A673 (cell line): ENCODE data around the gene ATP9A. TPM values are rescaled to one million over a fixed set of nuclear protein-coding genes. Genes with fewer than 3 reads are reported as not detected.
A peak's percentile ranks its signal among the peaks of the same experiment; 100 is the strongest.

Experiments used
- BruUV-seq: library from RNA; stranded (reverse); fragments of 400-500 nt; replicated peaks from 2 replicates; lab custom pipeline; 2021; lab: Mats Ljungman, UMichigan
- CTCF ChIA-PET: fragments of 300-600 bp; sonication (Branson Sonifier 250); formaldehyde crosslinking; loops from one replicate; lab custom pipeline; 2022; ENCODE audit warnings: antibody characterized with exemption; lab: Charles Lee
- POLR2A ChIA-PET: fragments of 300-600 bp; sonication (Branson Sonifier 250); formaldehyde crosslinking; loops from one replicate; lab custom pipeline; 2022; ENCODE audit warnings: antibody characterized with exemption; ENCODE audit not compliant: low non-redundant PET; lab: Charles Lee
- DNase-seq: peaks from one replicate; pipeline ENCODE4 v3.0.0-alpha.2; 2015; ENCODE audit warnings: low spot score
- H3K27ac ChIP-seq: fragments of 200-600 bp; sonication (generic); 2 replicates; pipeline ENCODE4 v1.5.1; 2016; ENCODE audit warnings: mixed run types, low read depth, mild to moderate bottlenecking, mixed read lengths, antibody characterized with exemption, low read length; ENCODE audit not compliant: poor library complexity, severe bottlenecking
- H3K27me3 ChIP-seq: fragments of 200-600 bp; sonication (generic); replicated peaks from 2 replicates; pipeline ENCODE4 v1.6.1; 2017; ENCODE audit warnings: mixed run types, low read depth, mild to moderate bottlenecking, mixed read lengths, antibody characterized with exemption, low read length; ENCODE audit not compliant: insufficient read depth, poor library complexity
- H3K36me3 ChIP-seq: fragments of 200-600 bp; sonication (generic); 2 replicates; pipeline ENCODE4 v1.6.1; 2016; ENCODE audit warnings: mixed run types, mild to moderate bottlenecking, mixed read lengths, antibody characterized with exemption, low read length; ENCODE audit not compliant: insufficient read depth, poor library complexity, severe bottlenecking
- H3K4me1 ChIP-seq: fragments of 200-600 bp; sonication (generic); 2 replicates; pipeline ENCODE4 v1.6.1; 2017; ENCODE audit warnings: mixed run types, mild to moderate bottlenecking, mixed read lengths, antibody characterized with exemption, low read length; ENCODE audit not compliant: insufficient read depth, poor library complexity, severe bottlenecking
- H3K4me3 ChIP-seq: fragments of 200-600 bp; sonication (generic); 2 replicates; pipeline ENCODE4 v1.5.1; 2016; ENCODE audit warnings: low read depth, mixed run types, mild to moderate bottlenecking, mixed read lengths, low read length; ENCODE audit not compliant: poor library complexity, severe bottlenecking
- H3K9me3 ChIP-seq: fragments of 200-600 bp; sonication (generic); 2 replicates; pipeline ENCODE4 v1.6.1; 2016; ENCODE audit warnings: mixed run types, low read depth, mild to moderate bottlenecking, mixed read lengths, antibody characterized with exemption, low read length; ENCODE audit not compliant: poor library complexity, severe bottlenecking
- EZH2 ChIP-seq: fragments of 200-600 bp; sonication (generic); IDR thresholded peaks from 2 replicates; pipeline ENCODE4 v1.6.1; 2017; ENCODE audit warnings: borderline replicate concordance, low read depth, mild to moderate bottlenecking, mixed read lengths, antibody characterized with exemption, low read length; ENCODE audit not compliant: poor library complexity, severe bottlenecking
- intact Hi-C: fragments of 100-400 bp; cut with micrococcal nuclease; formaldehyde crosslinking; loops from one replicate; pipeline ENCODE4 v1.10.0; 2022; ENCODE audit not compliant: unreplicated experiment
- total RNA-seq: library from RNA; stranded (reverse); gene quantifications from 2 replicates; pipeline ENCODE4 v1.2.3, GENCODE V29; 2021
- TF ChIP-seq, protein P1 (sequence below): fragments of 300-800, 200-600 bp; sonication (generic); conservative IDR thresholded peaks from 2 replicates; pipeline ENCODE4 v1.5.1; 2017; ENCODE audit warnings: low read depth, mild to moderate bottlenecking, antibody characterized with exemption, low read length, moderate library complexity, mixed read lengths

Gene ATP9A
- total RNA-seq, 1 experiment from 2014 or later: 31.2 TPM

- intact Hi-C loops: no loop called here
- DNase-seq: peak; percentile 79
- Histone ChIP-seq H3K27me3 (no peaks in the 10 kb centered on the region), H3K36me3 (no peaks in the 10 kb centered on the region), H3K9me3 (no peaks in the 10 kb centered on the region), H3K27ac (no peak overlapping the region), H3K4me3 (no peak overlapping the region), H3K4me1 (peaks cover 20% of the 10 kb centered on the region)
- ChIA-PET CTCF (interaction anchor here (0.5 kb wide), 1 partner anchor 21 kb away, joined by 4 read pairs; the partner anchor contains the start of gene NFATC2), POLR2A (no interaction called here)
- TF ChIP-seq, protein P1, sequence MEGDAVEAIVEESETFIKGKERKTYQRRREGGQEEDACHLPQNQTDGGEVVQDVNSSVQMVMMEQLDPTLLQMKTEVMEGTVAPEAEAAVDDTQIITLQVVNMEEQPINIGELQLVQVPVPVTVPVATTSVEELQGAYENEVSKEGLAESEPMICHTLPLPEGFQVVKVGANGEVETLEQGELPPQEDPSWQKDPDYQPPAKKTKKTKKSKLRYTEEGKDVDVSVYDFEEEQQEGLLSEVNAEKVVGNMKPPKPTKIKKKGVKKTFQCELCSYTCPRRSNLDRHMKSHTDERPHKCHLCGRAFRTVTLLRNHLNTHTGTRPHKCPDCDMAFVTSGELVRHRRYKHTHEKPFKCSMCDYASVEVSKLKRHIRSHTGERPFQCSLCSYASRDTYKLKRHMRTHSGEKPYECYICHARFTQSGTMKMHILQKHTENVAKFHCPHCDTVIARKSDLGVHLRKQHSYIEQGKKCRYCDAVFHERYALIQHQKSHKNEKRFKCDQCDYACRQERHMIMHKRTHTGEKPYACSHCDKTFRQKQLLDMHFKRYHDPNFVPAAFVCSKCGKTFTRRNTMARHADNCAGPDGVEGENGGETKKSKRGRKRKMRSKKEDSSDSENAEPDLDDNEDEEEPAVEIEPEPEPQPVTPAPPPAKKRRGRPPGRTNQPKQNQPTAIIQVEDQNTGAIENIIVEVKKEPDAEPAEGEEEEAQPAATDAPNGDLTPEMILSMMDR: 0 out of 2 replicates have a peak, but pooled peaks have one; percentile 13
- no peak for TF ChIP-seq EZH2
- BruUV-seq: no TSS peak
These were observed 204.5 kb downstream of the ATP9A start for GRCh38 chr20:51563486-51564332.

- H3K9me3 ChIP-seq: no peaks in the 10 kb centered on the region
- no peaks in the 10 kb centered on the region for H3K27me3 ChIP-seq
- TF ChIP-seq, protein P1: no peak
- TF ChIP-seq EZH2: no peak
- ChIA-PET CTCF (interaction anchor here (1.1 kb wide), 1 partner anchor 520 kb away, joined by 3 read pairs; no protein-coding TSS in a partner anchor), POLR2A (no interaction called here)
- H3K4me1 ChIP-seq: peaks cover 26% of the 10 kb centered on the region
- no TSS peak for BruUV-seq
- DNase-seq: no peak
- H3K4me3 ChIP-seq: peak overlapping the region; percentile 57
- peak overlapping the region; percentile 4 for H3K27ac ChIP-seq
- intact Hi-C loops: no loop called here
- H3K36me3 ChIP-seq: no peaks in the 10 kb centered on the region
These were observed 205.1 kb downstream of the ATP9A start for GRCh38 chr20:51563174-51563485.

- no peak for TF ChIP-seq EZH2
- TF ChIP-seq, protein P1: peak; percentile 31; the same call in 1 of the 2 replicates
- Histone ChIP-seq H3K9me3 (no peaks in the 10 kb centered on the region), H3K36me3 (no peaks in the 10 kb centered on the region), H3K27ac (peak overlapping the region; percentile 4), H3K4me3 (peak overlapping the region; percentile 57), H3K4me1 (peaks cover 26% of the 10 kb centered on the region), H3K27me3 (no peaks in the 10 kb centered on the region)
- intact Hi-C loops: no loop called here
- no TSS peak for BruUV-seq
- peak; percentile 83 for DNase-seq
- CTCF ChIA-PET: interaction anchor here (1.1 kb wide), 1 partner anchor 521 kb away, joined by 3 read pairs; no protein-coding TSS in a partner anchor
- POLR2A ChIA-PET: interaction anchor here (0.6 kb wide), 1 partner anchor 633 kb away, joined by 3 read pairs; no protein-coding TSS in a partner anchor
These were observed 205.6 kb downstream of the ATP9A start for GRCh38 chr20:51562332-51563173.
